Measurements from ENCODE around the gene ERI3.

DNA sequence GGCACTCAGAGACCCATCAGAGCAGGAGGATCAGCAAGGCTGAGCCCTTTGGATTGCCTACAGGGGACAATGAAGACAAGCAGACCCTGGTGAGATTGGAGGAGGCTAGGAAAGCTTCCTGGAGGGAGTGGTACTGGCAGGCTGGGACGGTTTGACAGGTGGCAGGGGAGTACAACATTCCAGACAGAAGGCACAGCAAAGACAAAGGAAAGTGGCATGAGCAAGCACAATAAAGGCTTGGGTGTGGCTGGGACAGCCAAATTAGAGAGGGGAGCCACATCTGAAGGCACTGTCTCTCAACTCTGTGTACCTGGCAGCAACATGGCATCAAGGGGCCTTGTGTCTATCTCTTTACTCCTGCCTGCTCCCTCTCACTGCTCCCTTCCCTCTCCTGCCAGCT is 103.6 kb downstream of the ERI3 start:
- no peak for TF ChIP-seq EZH2 (IDR thresholded peaks at IDR 0.05; ENCODE audit: borderline replicate concordance)
- TF ChIP-seq, protein P1, sequence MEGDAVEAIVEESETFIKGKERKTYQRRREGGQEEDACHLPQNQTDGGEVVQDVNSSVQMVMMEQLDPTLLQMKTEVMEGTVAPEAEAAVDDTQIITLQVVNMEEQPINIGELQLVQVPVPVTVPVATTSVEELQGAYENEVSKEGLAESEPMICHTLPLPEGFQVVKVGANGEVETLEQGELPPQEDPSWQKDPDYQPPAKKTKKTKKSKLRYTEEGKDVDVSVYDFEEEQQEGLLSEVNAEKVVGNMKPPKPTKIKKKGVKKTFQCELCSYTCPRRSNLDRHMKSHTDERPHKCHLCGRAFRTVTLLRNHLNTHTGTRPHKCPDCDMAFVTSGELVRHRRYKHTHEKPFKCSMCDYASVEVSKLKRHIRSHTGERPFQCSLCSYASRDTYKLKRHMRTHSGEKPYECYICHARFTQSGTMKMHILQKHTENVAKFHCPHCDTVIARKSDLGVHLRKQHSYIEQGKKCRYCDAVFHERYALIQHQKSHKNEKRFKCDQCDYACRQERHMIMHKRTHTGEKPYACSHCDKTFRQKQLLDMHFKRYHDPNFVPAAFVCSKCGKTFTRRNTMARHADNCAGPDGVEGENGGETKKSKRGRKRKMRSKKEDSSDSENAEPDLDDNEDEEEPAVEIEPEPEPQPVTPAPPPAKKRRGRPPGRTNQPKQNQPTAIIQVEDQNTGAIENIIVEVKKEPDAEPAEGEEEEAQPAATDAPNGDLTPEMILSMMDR (IDR thresholded peaks at IDR 0.05; ENCODE audit: poor library complexity), result no peak
